PC-3 (cell line): ENCODE data around the gene ADAMTSL2. TPM values are rescaled to one million over a fixed set of nuclear protein-coding genes. Genes with fewer than 3 reads are reported as not detected.

Source experiments
- ATAC-seq: fragments of 200-7000 bp; cut with Tn5 transposase; 2 replicates; pipeline ENCODE4 v1.9.1; 2020; ENCODE audit warnings: mild to moderate bottlenecking, moderate library complexity
- BruUV-seq: library from RNA; stranded (reverse); fragments of 400-500 nt; replicated peaks from 2 replicates; lab custom pipeline; 2021; lab: Mats Ljungman, UMichigan
- CTCF ChIA-PET: fragments of 300-600 bp; sonication (Branson Sonifier 250); formaldehyde crosslinking; loops from one replicate; lab custom pipeline; 2022; ENCODE audit warnings: antibody characterized with exemption; lab: Charles Lee
- POLR2A ChIA-PET: fragments of 300-600 bp; sonication (Branson Sonifier 250); formaldehyde crosslinking; loops from one replicate; lab custom pipeline; 2022; ENCODE audit warnings: antibody characterized with exemption; ENCODE audit not compliant: unreplicated experiment; lab: Charles Lee
- DNase-seq: peaks from one replicate; pipeline ENCODE4 v3.0.0-alpha.2; 2015
- H2AFZ ChIP-seq: fragments of 300-600 bp; sonication (generic); 2 replicates; pipeline ENCODE4 v1.6.0; 2016; ENCODE audit warnings: antibody characterized with exemption, low read length
- H3F3A ChIP-seq: fragments of 300-600 bp; sonication (generic); one replicate; pipeline ENCODE4 v1.6.0; 2017; ENCODE audit warnings: antibody characterized with exemption, low read length, control low read depth, mild to moderate bottlenecking; ENCODE audit not compliant: unreplicated experiment
- H3K27ac ChIP-seq: fragments of 300-600 bp; sonication (generic); 2 replicates; pipeline ENCODE4 v1.5.1; 2016; ENCODE audit warnings: mild to moderate bottlenecking, low read length
- H3K27me3 ChIP-seq: fragments of 300-600 bp; sonication (generic); 2 replicates; pipeline ENCODE4 v1.6.1; 2016; ENCODE audit warnings: low read length, mixed read lengths
- H3K36me3 ChIP-seq: fragments of 300-600 bp; sonication (generic); 2 replicates; pipeline ENCODE4 v1.6.1; 2016; ENCODE audit warnings: low read depth, mixed run types, low read length, mixed read lengths
- H3K4me1 ChIP-seq: fragments of 300-600 bp; sonication (generic); 2 replicates; pipeline ENCODE4 v1.5.1; 2016; ENCODE audit warnings: low read length; ENCODE audit not compliant: insufficient read depth
- H3K4me2 ChIP-seq: fragments of 300-600 bp; sonication (generic); 2 replicates; pipeline ENCODE4 v1.6.0; 2016; ENCODE audit warnings: low read length
- H3K4me3 ChIP-seq: fragments of 300-600 bp; sonication (generic); 2 replicates; pipeline ENCODE4 v1.5.1; 2016; ENCODE audit warnings: mild to moderate bottlenecking, low read length, mixed read lengths
- H3K79me2 ChIP-seq: fragments of 300-600 bp; sonication (generic); 2 replicates; pipeline ENCODE4 v1.6.1; 2017; ENCODE audit warnings: low read length, mixed read lengths
- H3K9ac ChIP-seq: fragments of 300-600 bp; sonication (generic); 2 replicates; pipeline ENCODE4 v1.6.0; 2016; ENCODE audit warnings: mild to moderate bottlenecking, low read length
- H3K9me2 ChIP-seq: fragments of 300-600 bp; sonication (generic); replicated peaks from 2 replicates; pipeline ENCODE4 v1.6.1; 2016; ENCODE audit warnings: mixed run types, low read length, mixed read lengths
- H3K9me3 ChIP-seq: fragments of 300-600 bp; sonication (generic); 2 replicates; pipeline ENCODE4 v1.6.1; 2016; ENCODE audit warnings: low read length, mixed read lengths
- H4K20me1 ChIP-seq: fragments of 300-600 bp; sonication (generic); 2 replicates; pipeline ENCODE4 v1.6.1; 2016; ENCODE audit warnings: low read length, mixed read lengths
- CTCF ChIP-seq: fragments of 300-600 bp; sonication (generic); conservative IDR thresholded peaks from 2 replicates; pipeline ENCODE4 v1.5.1; 2017; ENCODE audit warnings: antibody characterized with exemption, low read depth, mild to moderate bottlenecking, low read length
- EZH2 ChIP-seq: fragments of 300-600 bp; sonication (generic); IDR thresholded peaks from one replicate; pipeline ENCODE4 v1.6.1; 2017; ENCODE audit warnings: antibody characterized with exemption, mild to moderate bottlenecking, low read length; ENCODE audit not compliant: unreplicated experiment
- EZH2phosphoT487 ChIP-seq: fragments of 300-600 bp; sonication (generic); IDR thresholded peaks from 2 replicates; pipeline ENCODE4 v1.6.1; 2018; ENCODE audit warnings: mild to moderate bottlenecking, antibody characterized with exemption, low read length, borderline replicate concordance
- intact Hi-C: fragments of 100-400 bp; cut with micrococcal nuclease; formaldehyde crosslinking; loops from 2 replicates; pipeline ENCODE4 v1.9.0; 2023
- total RNA-seq: library from RNA; depleted of rRNA; stranded (reverse); fragments of >200 nt; gene quantifications from 2 replicates; pipeline ENCODE4 v1.2.3, GENCODE V29; 2014

ADAMTSL2 gene
- total RNA-seq, 1 experiment from 2014 or later, result not detected

GRCh38 chr9:133545494-133546286 lies 11.2 kb downstream of the ADAMTSL2 start:
- POLR2A ChIA-PET, result no interaction called here
- no peaks in the 10 kb centered on the region for H3K9me3 ChIP-seq
- intact Hi-C loops, result no loop called here
- TF ChIP-seq EZH2, result no peak
- TF ChIP-seq EZH2phosphoT487, result no peak
- TF ChIP-seq CTCF, result no peak
- no peak overlapping the region for H2AFZ ChIP-seq
- CTCF ChIA-PET, result no interaction called here
- no peak overlapping the region for H3K9ac ChIP-seq
- no peaks in the 10 kb centered on the region for H3K9me2 ChIP-seq
- DNase-seq (no peak), ATAC-seq (no peak)
- H3K4me1 ChIP-seq, result no peaks in the 10 kb centered on the region
- no peaks in the 10 kb centered on the region for H3F3A ChIP-seq
- no TSS peak for BruUV-seq
- H3K79me2 ChIP-seq, result no peaks in the 10 kb centered on the region
- H3K4me2 ChIP-seq, result no peak overlapping the region
- H3K27ac ChIP-seq, result no peak overlapping the region
- H3K4me3 ChIP-seq, result no peak overlapping the region
- no peaks in the 10 kb centered on the region for H4K20me1 ChIP-seq
- no peaks in the 10 kb centered on the region for H3K36me3 ChIP-seq
- H3K27me3 ChIP-seq, result no peaks in the 10 kb centered on the region

DNA sequence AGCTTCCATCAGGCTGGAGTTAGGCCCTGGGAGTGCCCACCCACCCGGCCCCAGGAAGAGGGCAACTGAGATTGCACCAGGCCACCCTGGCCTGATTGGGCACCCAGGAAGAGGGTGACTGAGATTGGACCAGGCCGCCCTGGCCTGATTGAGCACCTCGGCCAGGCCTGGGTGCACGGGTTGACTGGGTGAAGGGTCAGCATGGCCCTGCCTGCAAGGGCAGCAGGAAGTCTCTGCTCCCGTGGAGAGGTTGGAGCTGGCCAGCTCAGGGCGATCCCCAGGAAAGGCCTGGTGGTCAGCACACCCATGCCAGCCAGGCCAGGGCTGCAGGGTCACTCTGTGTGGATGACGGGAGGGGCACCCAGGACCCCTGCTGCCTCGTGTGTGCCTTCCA lies 11.8 kb downstream of the ADAMTSL2 start:
- BruUV-seq, result no TSS peak
- Histone ChIP-seq H3K9ac (no peak overlapping the region), H3K27ac (no peak overlapping the region), H3K4me3 (no peak overlapping the region), H3K27me3 (no peaks in the 10 kb centered on the region), H3K79me2 (no peaks in the 10 kb centered on the region), H3F3A (no peaks in the 10 kb centered on the region), H3K36me3 (no peaks in the 10 kb centered on the region), H3K9me3 (no peaks in the 10 kb centered on the region), H3K4me1 (no peaks in the 10 kb centered on the region), H3K9me2 (no peaks in the 10 kb centered on the region), H4K20me1 (no peaks in the 10 kb centered on the region), H3K4me2 (no peak overlapping the region), H2AFZ (no peak overlapping the region)
- ATAC-seq, result no peak
- TF ChIP-seq EZH2, result no peak
- intact Hi-C loops, result no loop called here
- POLR2A ChIA-PET, result no interaction called here
- DNase-seq, result no peak
- CTCF ChIA-PET, result no interaction called here

- no peak for ATAC-seq
- no peaks in the 10 kb centered on the region for H3K79me2 ChIP-seq
- ChIA-PET CTCF (no interaction called here), POLR2A (no interaction called here)
- H3K4me1 ChIP-seq, result no peaks in the 10 kb centered on the region
- H3K4me3 ChIP-seq, result no peak overlapping the region
- H3K9ac ChIP-seq, result no peak overlapping the region
- H3K27ac ChIP-seq, result no peak overlapping the region
- no peak for TF ChIP-seq EZH2
- no peak for TF ChIP-seq CTCF
- no peak for TF ChIP-seq EZH2phosphoT487
- no peaks in the 10 kb centered on the region for H3K9me2 ChIP-seq
- H4K20me1 ChIP-seq, result no peaks in the 10 kb centered on the region
- no peaks in the 10 kb centered on the region for H3K36me3 ChIP-seq
- no peaks in the 10 kb centered on the region for H3K9me3 ChIP-seq
- H3K27me3 ChIP-seq, result no peaks in the 10 kb centered on the region
- no peaks in the 10 kb centered on the region for H3F3A ChIP-seq
- BruUV-seq, result no TSS peak
- no peak overlapping the region for H2AFZ ChIP-seq
- DNase-seq, result no peak
- no peak overlapping the region for H3K4me2 ChIP-seq
- intact Hi-C loops, result no loop called here
Measured at GRCh38 chr9:133547116-133547515, 12.6 kb downstream of the ADAMTSL2 start.
